Measurements from ENCODE around the gene SLC15A2. TPM values are rescaled to one million over a fixed set of nuclear protein-coding genes. Genes with fewer than 3 reads are reported as not detected.

The SLC15A2 gene
- total RNA-seq, 1 experiment from 2014 or later, result 2.4 TPM

DNA sequence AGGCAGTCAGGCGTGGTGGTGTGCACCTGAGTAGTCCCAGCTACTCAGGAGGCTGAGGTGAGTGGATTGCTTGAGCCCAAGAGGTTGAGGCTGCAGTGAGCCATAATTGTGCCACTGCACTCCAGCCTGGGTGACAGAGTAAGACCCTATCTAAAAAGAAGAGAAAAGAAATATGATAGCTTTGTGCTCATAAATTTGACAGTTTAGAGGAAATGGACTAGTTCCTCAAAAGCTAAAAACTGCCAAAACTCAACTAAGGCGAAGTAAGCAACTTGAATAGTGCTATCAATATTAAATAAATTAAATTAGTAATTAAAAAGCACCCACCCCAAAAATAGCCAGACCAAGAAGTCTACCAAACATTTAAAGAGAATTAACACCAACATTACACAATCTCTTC, 24.5 kb upstream of the SLC15A2 start:
- TF ChIP-seq, protein P1, sequence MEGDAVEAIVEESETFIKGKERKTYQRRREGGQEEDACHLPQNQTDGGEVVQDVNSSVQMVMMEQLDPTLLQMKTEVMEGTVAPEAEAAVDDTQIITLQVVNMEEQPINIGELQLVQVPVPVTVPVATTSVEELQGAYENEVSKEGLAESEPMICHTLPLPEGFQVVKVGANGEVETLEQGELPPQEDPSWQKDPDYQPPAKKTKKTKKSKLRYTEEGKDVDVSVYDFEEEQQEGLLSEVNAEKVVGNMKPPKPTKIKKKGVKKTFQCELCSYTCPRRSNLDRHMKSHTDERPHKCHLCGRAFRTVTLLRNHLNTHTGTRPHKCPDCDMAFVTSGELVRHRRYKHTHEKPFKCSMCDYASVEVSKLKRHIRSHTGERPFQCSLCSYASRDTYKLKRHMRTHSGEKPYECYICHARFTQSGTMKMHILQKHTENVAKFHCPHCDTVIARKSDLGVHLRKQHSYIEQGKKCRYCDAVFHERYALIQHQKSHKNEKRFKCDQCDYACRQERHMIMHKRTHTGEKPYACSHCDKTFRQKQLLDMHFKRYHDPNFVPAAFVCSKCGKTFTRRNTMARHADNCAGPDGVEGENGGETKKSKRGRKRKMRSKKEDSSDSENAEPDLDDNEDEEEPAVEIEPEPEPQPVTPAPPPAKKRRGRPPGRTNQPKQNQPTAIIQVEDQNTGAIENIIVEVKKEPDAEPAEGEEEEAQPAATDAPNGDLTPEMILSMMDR (conservative IDR thresholded peaks at IDR 0.05), result no peak
- Histone ChIP-seq H3K14ac (ENCODE audit: insufficient read depth, low read length) (no peak overlapping the region), H3K23me2 (ENCODE audit: insufficient read length, low read depth, low read length, poor library complexity, severe bottlenecking) (no peaks in the 10 kb centered on the region), H2AFZ (ENCODE audit: low read length) (no peak overlapping the region), H3K9ac (ENCODE audit: extremely low read depth, insufficient read length, low read length) (no peak overlapping the region), H3K4me1 (ENCODE audit: insufficient read depth, low read length) (no peaks in the 10 kb centered on the region), H2BK20ac (ENCODE audit: low read depth, low read length, poor library complexity, severe bottlenecking) (no peak overlapping the region), H3K79me1 (ENCODE audit: insufficient read depth, low read depth, low read length, poor library complexity, severe bottlenecking) (no peaks in the 10 kb centered on the region), H3K27me3 (ENCODE audit: insufficient read depth, low read length) (no peaks in the 10 kb centered on the region), H3T11ph (ENCODE audit: low read length) (no peak overlapping the region), H3K79me2 (ENCODE audit: insufficient read depth, low read length) (no peaks in the 10 kb centered on the region), H3K18ac (ENCODE audit: insufficient read length, low read depth, low read length) (no peak overlapping the region), H4K5ac (ENCODE audit: insufficient read length, low read depth, low read length) (no peak overlapping the region), H3K23ac (ENCODE audit: insufficient read length, low read depth, low read length) (no peak overlapping the region), H4K8ac (replicated peaks; ENCODE audit: insufficient read length, low read depth, low read length) (no peak overlapping the region), H3K4me2 (ENCODE audit: insufficient read depth, insufficient read length, low read length) (no peak overlapping the region), H3K56ac (ENCODE audit: insufficient read length, low read depth, low read length) (no peak overlapping the region), H4K91ac (ENCODE audit: insufficient read length, low read depth, low read length) (no peak overlapping the region), H2BK12ac (ENCODE audit: insufficient read length, low read depth, low read length) (no peak overlapping the region), H3K9me3 (ENCODE audit: control insufficient read depth, low read depth, low read length) (no peaks in the 10 kb centered on the region), H3K27ac (ENCODE audit: insufficient read length, low read depth, low read length) (no peak overlapping the region), H2BK120ac (ENCODE audit: low read depth, low read length, poor library complexity, severe bottlenecking) (no peak overlapping the region), H2AK5ac (ENCODE audit: insufficient read length, low read length) (no peak overlapping the region), H3K4ac (ENCODE audit: low read depth, low read length) (no peak overlapping the region), H2BK15ac (ENCODE audit: low read depth, low read length) (no peak overlapping the region), H4K20me1 (ENCODE audit: control insufficient read depth, insufficient read depth, insufficient read length) (no peaks in the 10 kb centered on the region), H2BK5ac (ENCODE audit: insufficient read length, low read length) (no peak overlapping the region)
- no peaks in the 10 kb centered on the region for H3K27me3 Mint-ChIP-seq (ENCODE audit: low read depth)
- no peak overlapping the region for H3K27ac Mint-ChIP-seq
- DNase-seq, result no peak
- no peak overlapping the region for H3K4me3 Mint-ChIP-seq
- peaks cover 1 to 9% (median 3%) of the 10 kb centered on the region in 3 experiments; a peak in 4 of 7 replicates for H3K36me3 Mint-ChIP-seq (ENCODE audit: insufficient read depth in 1 of 3, low read depth in 3 of 3)
- no CpG with 5 or more reads among the region's 2 CpGs for WGBS (ENCODE audit: extremely low coverage, insufficient read length, low lambda C conversion rate)
- H3K4me1 Mint-ChIP-seq, result no peaks in the 10 kb centered on the region
- peaks cover 0 to 3% of the 10 kb centered on the region in 2 experiments; a peak in 2 of 5 replicates for H3K9me3 Mint-ChIP-seq

Data from H9 (cell line).